H4 (cell line): Measurements from ENCODE around the gene YPEL1. TPM values are rescaled to one million over a fixed set of nuclear protein-coding genes. Genes with fewer than 3 reads are reported as not detected.
"Not testable (repeated sequence)": the region's sequence is repeated elsewhere in the genome, so short reads cannot be mapped to it uniquely, and the experiment has no call there.

Source experiments
- DNase-seq: peaks from one replicate; pipeline ENCODE4 v3.0.0-alpha.2; 2015; ENCODE audit warnings: low spot score
- total RNA-seq: library from RNA; depleted of rRNA; stranded (reverse); fragments of >200 nt; shearing (Covaris generic); gene quantifications from 2 replicates; pipeline ENCODE4 v1.2.3, GENCODE V29; 2014

YPEL1 gene
- total RNA-seq, 1 experiment from 2014 or later: 0.52 TPM

DNA sequence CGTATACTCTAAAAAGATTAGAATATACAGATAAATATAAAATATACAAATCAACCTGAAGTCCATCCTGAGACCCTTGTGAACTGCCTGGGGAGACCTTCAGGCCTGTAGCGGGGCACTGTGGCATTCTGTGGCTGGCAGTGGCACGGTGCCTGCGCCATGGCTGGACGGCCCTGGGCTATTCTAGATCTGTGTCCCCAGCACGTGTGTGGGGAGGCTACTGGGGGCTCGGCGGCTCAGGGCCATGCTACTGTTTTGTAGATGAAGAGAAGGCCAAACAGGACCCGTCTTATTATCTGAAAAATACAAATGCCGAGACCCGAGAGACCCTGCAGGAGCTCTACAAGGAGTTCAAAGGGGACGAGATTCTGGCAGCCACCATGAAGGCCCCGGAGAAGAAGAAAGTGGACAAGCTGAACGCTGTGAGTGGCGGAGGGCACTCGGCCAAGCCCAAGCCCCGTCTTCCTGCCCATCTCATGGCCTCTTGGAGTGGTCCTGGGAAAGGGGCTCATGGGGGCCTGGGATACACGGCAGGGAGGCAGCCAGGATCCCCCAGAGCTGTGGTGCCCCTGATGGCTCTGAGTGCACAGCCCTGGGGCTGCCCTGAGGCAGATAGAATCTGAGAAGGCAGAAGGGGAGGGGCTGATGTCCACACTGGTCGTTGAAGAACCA, 51.0 kb downstream of the YPEL1 start:
- DNase-seq: no peak

DNA sequence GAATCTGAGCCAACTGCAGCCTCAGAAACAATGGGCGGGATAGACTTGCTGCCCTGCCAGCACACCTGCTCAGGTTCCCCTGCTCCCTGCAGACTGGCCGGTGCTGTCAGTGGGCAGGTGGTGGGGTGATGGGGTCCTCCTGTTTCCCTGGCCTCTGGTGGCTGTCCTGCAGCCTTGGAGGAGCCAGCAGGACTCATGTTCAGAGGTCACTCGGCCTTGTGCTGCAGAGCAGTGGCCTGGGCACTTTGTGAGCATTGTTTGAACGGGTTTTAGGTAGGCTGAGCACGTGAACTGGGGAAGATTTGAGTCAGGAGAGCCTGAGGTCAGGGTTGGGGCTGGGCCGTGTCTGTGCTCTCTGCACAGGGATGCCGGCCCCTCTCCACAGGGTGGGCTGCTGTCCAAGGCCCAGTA, 52.2 kb downstream of the YPEL1 start:
- no peak for DNase-seq

DNA sequence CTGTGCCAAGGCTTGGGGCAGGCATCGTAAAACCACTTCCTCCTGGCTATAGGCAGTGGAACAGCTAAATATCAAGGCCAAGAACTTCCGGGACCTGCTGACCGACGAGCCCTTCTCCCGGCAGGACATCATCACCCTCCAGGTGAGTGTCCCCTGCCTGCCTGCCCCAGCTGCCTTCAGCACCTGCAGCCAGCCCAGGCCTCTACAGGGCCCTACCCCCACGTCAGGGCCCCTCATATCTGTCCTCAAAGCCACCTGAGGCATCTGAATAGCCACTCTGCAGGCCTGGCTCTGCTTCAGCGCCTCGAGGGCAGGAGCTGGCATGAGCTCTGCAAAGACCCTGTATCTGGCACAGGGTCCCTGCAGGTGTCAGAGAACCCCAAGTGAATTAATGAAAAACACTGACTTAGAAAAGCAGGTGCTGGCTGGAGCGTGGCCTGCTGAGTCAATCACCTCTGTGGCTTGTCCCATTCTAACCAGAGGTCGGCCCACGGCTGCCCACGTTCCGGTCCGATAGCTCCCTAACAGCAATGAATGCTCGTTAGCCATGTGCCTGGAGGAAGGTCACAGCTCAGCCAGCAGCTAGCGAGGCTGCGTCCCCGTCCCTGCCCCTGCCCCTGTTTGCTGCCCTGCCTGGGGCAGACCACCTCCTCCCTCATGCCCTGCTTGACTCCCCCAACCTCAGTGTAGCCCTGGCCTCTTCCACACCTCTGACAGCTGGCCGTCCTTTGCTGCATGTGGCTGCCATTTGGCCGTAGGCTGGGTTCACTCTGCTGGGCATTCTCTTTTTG, 53.0 kb downstream of the YPEL1 start:
- no peak for DNase-seq

DNA sequence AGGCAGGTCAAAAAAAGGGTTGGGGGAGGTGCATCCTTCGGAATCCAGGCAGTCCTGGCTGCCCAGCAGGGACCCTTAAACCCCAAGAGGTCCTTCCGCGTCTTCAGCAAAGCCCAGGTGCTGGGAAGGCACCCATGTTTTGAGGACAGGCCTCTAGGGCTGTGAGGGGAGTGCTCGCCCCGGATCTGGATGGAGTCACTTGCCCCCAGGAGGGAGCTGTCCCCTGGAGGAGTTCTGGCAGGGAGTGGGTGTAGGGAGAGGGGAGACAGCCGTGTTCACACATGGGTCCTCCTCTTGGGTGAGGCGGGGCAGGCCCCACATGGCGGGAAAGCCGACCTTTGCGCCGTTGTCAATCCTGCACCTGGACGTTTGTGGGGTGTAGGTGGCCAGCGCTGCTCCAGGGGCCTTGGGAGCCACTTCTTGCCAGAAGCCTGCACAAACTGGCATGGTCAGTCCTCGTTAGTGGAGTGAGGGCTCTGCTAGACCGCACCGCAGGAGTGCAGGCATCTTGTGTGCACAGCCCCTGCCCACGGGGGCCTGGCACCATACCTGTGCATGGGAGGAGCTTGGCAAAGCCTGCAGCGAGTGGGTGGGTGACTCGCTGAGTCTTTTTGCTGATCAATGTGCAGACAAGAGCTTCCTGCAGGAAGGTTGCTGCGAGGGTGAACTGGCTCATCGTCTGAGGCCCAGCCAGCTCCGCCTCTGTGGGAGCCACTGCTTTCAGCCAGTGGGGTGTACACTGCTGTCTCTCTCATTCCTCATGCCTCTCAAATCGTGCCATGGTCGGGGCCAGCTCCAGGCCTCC, 53.8 kb downstream of the YPEL1 start:
- DNase-seq: no peak

DNA sequence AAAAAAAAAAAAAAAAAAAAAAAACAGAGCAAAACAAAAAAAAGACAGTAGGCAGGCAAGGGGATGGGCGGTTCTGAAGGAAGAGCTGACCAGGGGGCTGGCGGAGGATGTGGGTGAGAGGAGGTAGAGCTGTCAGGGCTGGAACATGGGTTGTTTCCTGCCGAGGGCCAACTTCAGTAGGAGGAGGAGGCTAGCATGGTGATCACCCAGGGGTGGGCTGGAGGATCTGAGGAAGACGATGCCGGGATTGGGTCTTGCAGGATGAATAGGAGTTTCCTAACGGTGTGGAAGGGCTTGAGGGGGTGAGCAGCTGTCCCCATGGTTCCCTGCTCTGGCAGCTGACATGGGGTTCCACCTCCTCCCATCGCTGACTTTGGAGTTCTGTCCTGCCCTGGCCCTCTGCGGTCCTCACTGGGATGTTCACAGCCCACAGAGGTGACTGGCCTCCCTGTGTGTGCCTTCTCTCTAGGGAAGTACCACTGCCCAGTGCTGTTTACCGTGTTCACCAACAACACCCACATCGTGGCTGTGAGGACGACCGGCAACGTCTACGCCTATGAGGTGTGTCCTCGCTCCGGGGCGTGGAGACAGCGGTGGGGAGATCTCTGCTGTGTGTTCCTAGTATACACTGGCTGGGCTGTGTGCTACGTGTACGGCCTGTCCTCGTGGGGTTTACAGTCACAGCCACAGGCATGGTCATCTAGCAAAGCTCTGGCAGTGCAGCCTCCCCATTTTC, 54.6 kb downstream of the YPEL1 start:
- DNase-seq: no peak

DNA sequence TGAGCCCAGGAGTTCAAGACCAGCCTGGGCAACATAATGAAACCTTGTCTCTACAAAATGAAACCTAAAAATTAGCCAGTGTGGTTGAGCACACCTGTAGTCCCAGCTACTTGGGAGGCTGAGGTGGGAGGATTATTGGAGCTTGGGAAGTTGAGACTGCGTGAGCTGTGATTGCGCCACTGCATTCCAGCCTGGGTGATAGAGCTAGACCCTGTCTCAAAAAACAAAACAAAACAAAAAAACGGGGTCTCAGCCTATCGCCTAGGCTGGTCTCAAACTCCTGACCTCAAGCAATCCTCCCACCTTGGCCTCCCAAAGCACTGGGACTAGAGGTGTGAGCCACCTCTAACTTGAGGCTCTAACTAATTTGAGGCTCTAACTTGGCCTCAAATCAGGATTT, 56.2 kb downstream of the YPEL1 start:
- DNase-seq: no peak

DNA sequence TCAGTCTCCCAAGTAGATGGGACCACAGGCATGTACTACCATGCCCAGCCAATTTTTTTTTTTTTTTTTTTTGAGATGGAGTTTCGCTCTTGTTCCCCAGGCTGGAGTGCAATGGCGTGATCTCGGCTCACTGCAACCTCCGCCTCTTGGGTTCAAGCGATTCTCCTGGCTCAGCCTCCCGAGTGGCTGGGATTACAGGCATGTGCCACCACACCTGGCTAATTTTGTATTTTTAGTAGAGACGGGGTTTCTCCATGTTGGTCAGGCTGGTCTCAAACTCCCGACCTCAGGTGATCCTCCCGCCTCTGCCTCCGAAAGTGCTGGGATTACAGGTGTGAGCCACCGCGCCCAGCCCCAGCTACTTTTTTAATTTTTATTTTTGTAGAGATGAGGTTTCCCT, 56.8 kb downstream of the YPEL1 start:
- DNase-seq: not testable (repeated sequence)

DNA sequence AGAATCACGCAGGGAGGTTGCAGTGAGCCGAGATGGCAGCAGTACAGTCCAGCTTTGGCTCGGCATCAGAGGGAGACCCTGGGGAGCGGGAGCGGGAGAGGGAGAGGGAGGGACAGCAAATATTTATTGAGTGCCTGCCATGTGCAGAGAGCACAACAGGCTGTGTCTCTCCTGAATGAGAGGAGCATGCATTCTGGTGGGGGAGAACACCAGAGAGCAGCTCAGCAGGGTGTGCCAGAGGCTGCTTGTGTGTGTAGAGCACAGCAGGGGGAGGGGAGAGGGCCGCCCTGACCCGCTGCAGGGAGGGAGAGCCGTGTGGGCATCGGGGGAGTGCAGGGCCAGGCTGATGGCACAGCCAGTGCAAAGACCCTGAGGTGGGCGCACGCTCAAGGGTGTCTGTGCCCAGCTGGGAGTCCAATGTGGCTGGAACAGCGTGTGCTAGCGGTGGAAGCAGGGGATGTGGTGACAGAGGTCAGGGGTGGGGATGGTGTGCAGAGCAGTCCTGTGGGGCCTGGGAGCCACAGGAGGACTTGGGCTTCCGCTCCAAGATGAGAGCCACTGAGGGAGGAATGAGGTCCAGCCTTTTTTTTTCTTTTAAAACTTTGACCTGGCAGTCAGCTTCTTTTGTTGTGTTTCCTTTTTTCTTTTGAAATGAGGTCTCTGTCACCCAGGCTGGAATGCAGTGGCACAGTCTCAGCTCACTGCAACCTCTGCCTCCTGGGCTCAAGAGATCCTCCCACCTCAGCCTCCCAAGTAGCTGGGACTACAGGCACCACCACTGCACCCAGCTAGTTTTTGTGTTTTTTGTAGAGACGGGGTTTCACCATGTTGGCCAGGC, 57.8 kb downstream of the YPEL1 start:
- no peak for DNase-seq

DNA sequence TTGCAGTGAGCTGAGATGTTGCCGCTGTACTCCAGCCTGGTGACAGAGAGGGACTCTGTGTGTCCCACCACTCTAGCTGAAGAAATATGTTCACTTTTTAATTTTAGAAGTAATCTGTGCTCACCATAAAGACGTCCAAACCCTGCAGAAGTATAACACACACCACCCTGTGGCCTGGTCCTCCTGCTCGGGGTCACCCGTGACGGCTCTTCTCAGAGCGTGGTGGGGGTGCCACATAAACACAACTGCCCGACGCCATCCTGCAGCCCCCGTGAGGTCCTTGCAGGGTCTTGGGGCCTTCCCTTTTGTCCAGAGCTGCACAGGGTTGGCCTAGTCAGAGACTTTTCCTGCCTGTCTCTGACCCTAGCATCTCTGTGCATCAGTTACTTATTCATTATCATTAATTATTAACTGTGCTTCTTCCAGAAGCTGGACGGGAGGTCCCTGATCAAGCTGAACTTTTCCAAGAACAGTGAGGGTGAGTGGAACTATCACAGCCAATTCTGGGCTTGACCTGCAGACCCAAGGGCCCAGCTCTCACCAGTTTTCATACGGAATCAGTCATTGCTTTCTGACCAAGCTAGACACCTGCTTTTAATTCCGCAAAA, 60.9 kb downstream of the YPEL1 start:
- no peak for DNase-seq

DNA sequence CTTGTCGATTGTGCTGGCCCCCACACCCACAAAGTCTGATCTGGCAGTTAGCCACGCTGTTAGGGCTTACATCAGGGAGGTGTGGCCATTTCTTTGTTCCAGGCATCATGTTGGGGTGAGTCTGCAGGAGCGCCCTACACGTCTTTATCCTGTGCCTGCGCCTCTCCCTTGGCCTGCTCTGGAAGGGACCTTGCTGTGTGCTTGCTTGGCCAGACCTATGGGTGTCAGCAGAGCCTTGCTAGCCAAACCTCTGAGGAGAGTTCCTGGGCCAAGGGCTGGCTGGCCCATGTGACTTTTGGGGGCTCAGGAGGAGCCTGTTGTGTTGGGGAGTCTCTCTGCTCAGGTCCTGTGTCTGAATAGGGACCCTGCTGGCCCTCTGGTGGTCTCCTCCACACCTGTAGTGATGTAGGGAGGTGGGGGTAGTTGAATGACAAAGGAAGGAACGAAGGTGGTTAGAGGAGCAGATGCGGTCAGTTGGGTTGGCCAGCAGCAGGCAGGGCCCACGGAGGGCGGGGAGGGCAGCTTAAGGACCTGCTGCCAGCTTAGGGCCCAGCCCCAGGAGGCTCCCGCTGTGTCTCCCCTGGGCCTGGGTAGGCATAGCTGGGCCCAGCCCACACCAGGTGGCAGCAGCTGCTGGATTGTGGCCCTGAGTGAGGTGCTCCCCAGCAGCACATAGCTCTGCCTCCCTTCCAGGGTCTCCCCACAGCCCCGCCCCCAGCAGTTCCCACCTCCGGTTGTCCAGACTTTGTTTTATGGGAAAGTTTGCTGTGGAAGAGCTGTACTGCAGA, 61.9 kb downstream of the YPEL1 start:
- no peak for DNase-seq

DNA sequence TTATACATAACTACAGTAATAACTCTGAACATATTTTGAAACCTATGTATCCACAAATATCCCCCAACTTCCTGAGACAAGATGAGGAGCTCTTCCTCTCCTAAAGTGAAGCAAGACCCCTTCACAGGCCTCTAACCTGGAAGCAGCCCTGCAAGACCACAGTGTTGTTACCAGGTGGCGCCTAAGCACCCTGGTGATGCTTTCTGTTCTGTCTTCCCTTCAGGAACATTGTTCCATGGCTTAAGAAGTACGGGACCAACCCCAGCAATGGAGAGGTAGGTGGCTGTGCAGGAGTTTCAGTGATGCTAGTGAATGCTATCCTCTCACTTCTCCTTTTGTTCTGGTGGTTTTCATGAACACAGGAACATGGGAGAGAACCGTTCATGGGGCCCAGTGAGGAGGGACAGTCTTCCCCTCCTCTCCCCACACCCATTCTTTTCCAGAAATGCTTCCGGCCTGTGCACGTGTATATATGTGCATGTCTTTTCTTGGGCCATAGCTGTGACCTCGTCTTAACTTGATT, 63.4 kb downstream of the YPEL1 start:
- DNase-seq: no peak

DNA sequence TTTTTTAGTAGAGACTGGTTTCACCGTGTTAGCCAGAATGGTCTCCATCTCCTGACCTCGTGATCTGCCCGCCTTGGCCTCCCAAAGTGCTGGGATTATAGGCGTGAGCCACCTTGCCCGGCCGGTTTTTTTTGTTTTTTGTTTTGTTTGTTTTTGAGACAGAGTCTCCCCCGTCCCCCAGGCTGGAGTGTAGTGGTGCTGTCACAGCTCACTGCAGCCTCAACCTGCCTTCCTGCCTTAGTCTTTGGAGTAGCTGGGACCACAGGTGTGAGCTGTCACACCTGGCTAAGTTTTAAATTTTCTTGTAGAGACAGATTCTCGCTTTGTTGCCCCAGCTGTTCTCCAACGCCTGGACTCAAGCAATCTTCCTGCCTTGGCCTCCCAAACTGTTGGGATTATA, 66.6 kb downstream of the YPEL1 start:
- DNase-seq: no peak

DNA sequence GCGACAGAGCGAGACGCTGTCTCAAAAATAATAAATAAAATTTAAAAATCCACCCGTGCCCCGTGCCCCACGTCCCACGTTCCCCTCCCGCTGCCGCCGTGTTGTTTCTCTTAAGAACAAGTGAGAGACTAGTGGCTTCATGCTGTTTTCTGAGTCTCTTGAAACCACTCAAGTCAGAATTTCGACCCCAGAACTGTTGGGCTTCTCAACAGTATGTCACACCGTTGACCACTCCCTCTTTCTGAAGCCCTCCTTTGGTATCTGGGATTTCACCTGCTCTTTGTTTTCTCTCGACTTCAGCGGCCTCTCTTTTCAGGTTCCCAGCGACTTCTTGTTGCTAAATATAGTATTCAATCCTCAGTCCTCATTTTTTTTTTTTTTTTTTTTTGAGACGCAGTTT, 68.8 kb downstream of the YPEL1 start:
- no peak for DNase-seq

DNA sequence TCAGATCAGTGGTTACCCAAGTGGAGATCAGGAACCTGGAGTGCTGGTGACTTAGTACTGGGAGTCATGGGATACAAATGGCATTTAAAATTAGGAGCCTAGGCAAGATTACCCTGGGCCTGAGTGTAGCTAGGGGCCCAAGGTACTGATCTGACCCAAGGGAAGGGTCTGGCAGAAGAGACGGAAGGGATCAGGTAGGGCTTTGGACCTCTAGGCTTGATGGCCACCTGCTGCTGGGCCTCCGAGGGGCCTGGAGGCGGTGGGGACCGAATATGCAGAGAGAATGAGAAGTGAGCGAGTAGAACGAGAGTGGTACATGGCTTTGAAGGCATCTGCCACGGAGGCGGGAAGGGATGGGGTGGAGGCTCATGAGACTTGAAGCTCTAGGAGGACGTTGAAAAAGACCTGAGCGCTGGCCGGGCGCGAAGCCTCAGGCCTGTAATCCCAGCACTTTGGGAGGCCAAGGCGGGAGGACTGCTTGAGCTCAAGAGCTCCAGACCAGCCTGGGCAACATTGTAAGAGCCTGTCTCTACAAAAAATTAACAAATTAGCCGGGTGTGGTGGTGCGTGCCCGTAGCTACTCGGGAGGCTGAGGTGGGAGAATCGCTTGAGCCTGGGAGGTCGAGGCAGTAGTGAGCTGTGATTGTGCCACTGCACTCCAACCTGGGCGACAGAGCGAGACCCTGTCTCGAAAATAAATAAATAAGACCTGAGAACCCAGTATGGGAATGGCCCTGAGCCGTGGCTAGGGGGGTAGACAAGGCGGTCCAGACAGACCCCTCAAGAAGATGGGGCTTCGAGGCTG, 70.3 kb downstream of the YPEL1 start:
- no peak for DNase-seq

DNA sequence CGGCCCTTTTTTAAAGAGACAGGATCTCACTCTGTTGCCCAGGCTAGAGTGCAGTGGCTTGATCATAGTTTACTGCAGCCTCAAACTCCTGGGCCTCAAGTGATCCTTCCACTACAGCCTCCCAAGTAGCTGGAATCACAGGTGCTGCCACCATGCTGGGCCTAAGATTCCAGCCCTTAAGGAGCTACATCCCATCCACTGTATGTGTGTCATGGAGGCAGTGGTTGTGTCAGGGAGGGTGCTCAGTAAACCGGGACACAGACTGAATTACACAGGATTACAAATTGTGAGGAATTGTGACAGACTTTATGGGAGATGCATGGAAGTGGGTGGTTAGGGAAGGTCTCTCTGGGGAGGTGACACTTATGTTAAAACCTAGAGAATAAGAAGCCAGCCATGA, 71.9 kb downstream of the YPEL1 start:
- DNase-seq: no peak

DNA sequence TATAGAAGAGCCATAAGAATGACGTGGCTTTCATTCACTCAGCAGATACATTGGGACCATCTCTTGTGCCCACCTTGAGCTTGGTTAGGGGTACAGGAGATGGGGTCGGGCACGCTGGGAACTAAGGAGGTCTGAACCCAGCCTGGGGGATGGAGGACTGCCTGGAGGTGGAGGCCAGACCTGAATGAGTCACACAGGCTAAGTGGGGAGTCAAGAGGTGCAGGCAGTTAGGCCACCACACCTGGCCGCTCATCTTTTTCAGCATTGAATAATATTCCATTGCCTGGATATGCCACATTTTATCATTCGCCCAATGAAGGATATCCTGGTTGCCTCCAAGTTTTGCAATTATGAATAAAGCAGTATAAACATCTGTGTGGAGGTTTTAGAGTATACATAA, 73.6 kb downstream of the YPEL1 start:
- DNase-seq: no peak

DNA sequence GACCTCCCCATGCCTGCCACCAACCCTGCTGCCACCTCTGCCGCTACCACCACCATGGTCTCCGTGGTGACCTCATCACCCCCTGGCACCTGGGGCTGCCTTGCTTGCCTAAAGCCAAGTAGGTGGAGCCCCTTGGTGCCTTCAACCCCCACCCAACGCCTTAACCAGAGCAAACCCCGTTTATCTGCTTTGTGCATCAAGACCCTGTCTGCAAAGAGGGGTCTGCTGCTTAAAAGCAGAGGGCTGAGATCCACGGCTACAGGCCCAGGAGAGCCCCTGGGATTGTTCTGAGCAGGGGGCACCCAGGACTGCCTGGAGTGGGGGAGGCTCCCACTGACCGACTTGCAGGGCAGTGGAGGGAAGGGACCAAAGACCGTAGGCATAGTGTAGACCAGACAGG, 74.7 kb downstream of the YPEL1 start:
- no peak for DNase-seq

DNA sequence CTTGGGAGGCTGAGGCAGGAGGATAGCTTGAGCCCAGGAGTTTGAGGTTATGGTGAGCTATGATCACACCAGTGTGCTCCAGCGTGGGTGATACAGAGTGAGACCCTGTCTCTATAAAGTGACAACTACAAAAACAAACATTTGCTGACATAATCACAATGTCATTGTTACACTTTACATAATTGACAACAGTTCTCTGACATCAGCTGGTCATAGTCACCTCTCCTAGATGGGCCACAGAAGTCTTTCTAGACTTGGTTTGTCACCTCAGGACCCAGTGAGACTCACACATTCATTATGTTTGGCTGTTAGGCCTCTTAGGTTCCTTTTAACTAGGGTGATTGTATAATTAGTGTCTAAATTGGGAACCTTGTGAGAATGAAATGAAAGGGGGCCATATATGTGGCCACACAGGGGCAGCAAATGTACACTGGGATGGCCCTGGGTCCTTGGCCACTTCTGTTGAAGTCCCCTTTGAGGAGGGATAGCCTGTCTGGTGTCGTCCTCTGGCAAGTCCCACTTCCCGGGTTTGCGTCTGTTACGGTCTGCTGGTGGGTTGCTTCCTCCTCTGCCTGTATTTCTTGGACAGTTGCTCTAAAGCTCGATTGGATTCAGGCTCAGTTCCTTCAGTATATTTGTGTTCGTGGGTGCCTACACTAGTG, 75.6 kb downstream of the YPEL1 start:
- DNase-seq: no peak
